ENCODE data around the gene DST.

- no peak for TF ChIP-seq CTCF (conservative IDR thresholded peaks at IDR 0.05 in 1 of 2, IDR thresholded peaks at IDR 0.05 in 1 of 2; ENCODE audit: low read depth in 1 of 2, low read length in 2 of 2)
- TF ChIP-seq EZH2 (IDR thresholded peaks at IDR 0.05; ENCODE audit: low read length, missing control alignments): no peak
Measured at GRCh38 chr6:56527934-56528333, 114.8 kb downstream of the DST start.
